Body of pancreas (tissue), 4 donors: ENCODE measurements around the gene TTF2. TPM values are rescaled to one million over a fixed set of nuclear protein-coding genes. Genes with fewer than 3 reads are reported as not detected.
A peak's percentile ranks its signal among the peaks of the same experiment; 100 is the strongest.
"Not testable (repeated sequence)": the region's sequence is repeated elsewhere in the genome, so short reads cannot be mapped to it uniquely, and the experiment has no call there.

ENCODE experiments used
- ATAC-seq: fragments of 150-250 bp; one replicate; pipeline ENCODE4 v1.9.1; 2016
- DNase-seq, 4 donors: peaks; one replicate each; pipeline ENCODE4 v3.0.0-alpha.2; 2019
- H3K27ac ChIP-seq, 4 donors: fragments of 200-600 bp; sonication (generic); 1 replicate in 3 of 4; 2 replicates in 1 of 4; pipeline versions ENCODE4 v1.5.1 to v1.6.1; 2016 to 2019; ENCODE audit warnings: mild to moderate bottlenecking in 1 of 4, mixed read lengths in 1 of 4, moderate library complexity in 1 of 4
- H3K27me3 ChIP-seq, 2 donors: fragments of 200-600 bp; sonication (generic); one replicate each; pipeline ENCODE4 v1.6.0; 2016; ENCODE audit warnings: mild to moderate bottlenecking in 1 of 2
- H3K36me3 ChIP-seq, 2 donors: fragments of 200-600 bp; sonication (generic); replicated peaks in 1 of 2; 2 replicates each; pipeline ENCODE4 v1.5.1; 2016; ENCODE audit warnings: low read depth in 2 of 2; ENCODE audit not compliant: insufficient read depth in 1 of 2
- H3K4me1 ChIP-seq: fragments of 200-600 bp; sonication (generic); one replicate; pipeline ENCODE4 v1.6.0; 2016
- H3K4me3 ChIP-seq, 2 donors: fragments of 200-600 bp; sonication (generic); 1 replicate in 1 of 2; 2 replicates in 1 of 2; pipeline ENCODE4 v1.5.1; 2016 to 2019
- H3K9me3 ChIP-seq, 3 donors: fragments of 200-600 bp; sonication (generic); 1 replicate in 2 of 3; 2 replicates in 1 of 3; pipeline ENCODE4 v1.5.1; 2016
- CTCF ChIP-seq, 7 experiments: fragments of 450-650 bp in 4 of 7; fragments of 200-600 bp in 3 of 7; sonication (generic) in 3 of 7; IDR thresholded peaks; one replicate each; pipeline ENCODE4 v1.5.1; 2016 to 2019; ENCODE audit warnings: antibody characterized with exemption in 7 of 7
- POLR2A ChIP-seq, 3 donors: fragments of 450-650 bp; IDR thresholded peaks; one replicate each; pipeline ENCODE4 v1.6.1; 2016; ENCODE audit warnings: antibody characterized with exemption in 3 of 3, mild to moderate bottlenecking in 2 of 3
- WGBS, 2 donors: methylation state at CpG; one replicate each; pipeline ENCODE4 v1.1.5; 2017; 5-methylcytosine and 5-hydroxymethylcytosine counted together
- intact Hi-C: fragments of 100-400 bp; cut with DNase I; formaldehyde crosslinking; loops from one replicate; pipeline ENCODE4 v1.15.1; 2023
- microRNA counts, 2 donors: library from miRNA; unstranded; fragments of <30 nt; microRNA quantifications; one replicate each; lab custom pipeline; 2017
- microRNA-seq, 2 donors: library from miRNA; unstranded; fragments of <30 nt; microRNA quantifications; one replicate each; pipeline ENCODE4, GENCODE V29; 2016; ENCODE audit warnings: borderline number of aligned reads in 2 of 2, borderline replicate concordance in 2 of 2
- small RNA-seq: library from RNA; depleted of rRNA; stranded (forward); fragments of <200 nt; gene quantifications from one replicate; pipeline ENCODE3, GENCODE V24; 2016
- total RNA-seq, 2 donors: library from RNA; depleted of rRNA; stranded (reverse); fragments of >200 nt; gene quantifications; one replicate each; pipeline ENCODE4 v1.1.0, GENCODE V29; 2016

TTF2 gene
- total RNA-seq, 2 donors from 2014 or later = 7.8 to 9.6 TPM

DNA sequence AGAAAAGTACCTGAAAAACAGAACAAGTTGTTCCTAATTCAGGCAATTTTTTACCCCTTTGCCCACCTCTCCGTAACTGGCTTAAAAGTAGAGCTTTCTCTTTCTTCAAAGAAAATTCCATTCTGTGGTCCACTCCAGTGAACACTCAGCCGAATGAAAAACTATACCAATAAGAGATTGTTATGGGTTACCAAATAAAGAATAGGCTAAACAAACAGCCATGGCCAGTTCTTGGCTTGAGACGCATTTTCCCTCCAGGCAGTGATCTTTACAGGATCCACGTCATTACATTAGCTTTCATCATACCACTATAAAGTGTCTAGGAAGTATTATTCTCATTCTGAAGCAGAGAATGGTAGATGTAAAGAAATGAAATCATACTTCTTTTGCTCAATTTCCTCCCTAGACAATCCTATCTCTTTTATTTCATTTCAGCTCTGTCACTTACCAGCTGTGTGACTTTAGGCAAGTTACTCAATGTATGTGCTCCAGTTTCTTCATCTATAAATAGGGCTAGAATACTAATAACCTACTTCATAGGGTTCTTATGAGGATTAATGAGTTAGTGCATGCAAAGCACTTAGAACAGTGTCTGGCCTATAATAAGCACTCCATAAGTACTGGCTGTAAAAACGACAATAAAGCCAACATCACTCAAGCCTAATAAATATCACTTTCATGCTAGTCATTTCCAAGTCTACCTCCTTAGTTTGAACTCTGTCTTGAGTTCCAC, 87.9 kb downstream of the TTF2 start:
- intact Hi-C loops = no loop called here
- no peak for DNase-seq
- Histone ChIP-seq H3K27ac (peak overlapping the region in 2 of 4 donors; percentile 55 to 62), H3K27me3 (no peaks in the 10 kb centered on the region), H3K36me3 (no peaks in the 10 kb centered on the region), H3K9me3 (no peaks in the 10 kb centered on the region), H3K4me1 (no peaks in the 10 kb centered on the region), H3K4me3 (no peak overlapping the region)
- TF ChIP-seq CTCF (IDR thresholded peaks at IDR 0.05) = no peak
- 75 to 80% methylated on average over 5 of the region's 5 CpGs for WGBS, 2 donors
- no peak for ATAC-seq

GRCh38 chr1:117150316-117150715, 90.2 kb downstream of the TTF2 start:
- no peak overlapping the region for H3K4me3 ChIP-seq
- DNase-seq = no peak
- intact Hi-C loops = no loop called here
- H3K36me3 ChIP-seq = no peaks in the 10 kb centered on the region
- H3K4me1 ChIP-seq = no peaks in the 10 kb centered on the region
- TF ChIP-seq POLR2A (IDR thresholded peaks at IDR 0.05) (no peak), CTCF (IDR thresholded peaks at IDR 0.05) (no peak)
- H3K27ac ChIP-seq = no peak overlapping the region
- no peaks in the 10 kb centered on the region for H3K27me3 ChIP-seq
- H3K9me3 ChIP-seq = no peaks in the 10 kb centered on the region
- no peak for ATAC-seq
- WGBS, 2 donors = 77% methylated on average over 2 of the region's 2 CpGs

- 89 to 91% methylated on average over 5 of the region's 5 CpGs for WGBS, 2 donors
- DNase-seq, H3K27me3 ChIP-seq, ATAC-seq, intact Hi-C loops, H3K9me3 ChIP-seq, H3K4me1 ChIP-seq, H3K36me3 ChIP-seq, H3K27ac ChIP-seq, H3K4me3 ChIP-seq: not testable (repeated sequence)
These were observed 91.2 kb downstream of the TTF2 start for GRCh38 chr1:117151305-117151704.

MicroRNA genes within 50 kb of the gene (microRNA counts, 767-probe panel; counts per million panel counts)
- 0 to 736 counts per million in 2 donors for microRNA hsa-miR-942 (lab: Ali Mortazavi, UCI)

Small RNA genes lying within 50 kb of the gene (microRNA-seq; reads per million reads assigned to microRNA genes)
- gene MIR942 = 17.7 to 18.9 reads per million in 2 donors

Small RNA genes lying within 50 kb of the gene (small RNA-seq; reads per million reads assigned to genes)
- gene MIR942 = not detected

Other genes starting within 250 kb of the TTF2 start
- gene PTGFRN, start 150.4 kb upstream of the TTF2 start, total RNA-seq = 10 to 100 TPM; 35.0 to 76.8 TPM
- under 1 TPM; 0.26 to 0.33 TPM for gene CD101, start 58.6 kb upstream of the TTF2 start, total RNA-seq
- 1 to 10 TPM; 7.5 to 8.6 TPM for gene TRIM45, start 61.4 kb downstream of the TTF2 start, total RNA-seq
- 10 to 100 TPM; 20.4 to 23.1 TPM for gene VTCN1, start 150.6 kb downstream of the TTF2 start, total RNA-seq